Astrocyte (in vitro differentiated cells and primary cell): ENCODE data around the gene SYTL1. TPM values are rescaled to one million over a fixed set of nuclear protein-coding genes. Genes with fewer than 3 reads are reported as not detected.
A peak's percentile ranks its signal among the peaks of the same experiment; 100 is the strongest.

ENCODE experiments used
- DNase-seq: peaks from one replicate; pipeline ENCODE4 v3.0.0-alpha.2; 2010; ENCODE audit warnings: low read depth
- FAIRE-seq: peaks from 2 replicates; lab custom pipeline; 2011; peaks lifted over from hg19 to GRCh38; lab: Jason Lieb, UNC
- H2AFZ ChIP-seq: 2 replicates; pipeline ENCODE4 v1.6.0; 2012; ENCODE audit warnings: low read depth, low read length, inconsistent platforms
- H3K27ac ChIP-seq: 2 replicates; pipeline ENCODE4 v1.5.1; 2011; ENCODE audit warnings: low read depth, low read length, inconsistent platforms
- H3K27me3 ChIP-seq: 2 replicates; pipeline ENCODE4 v1.6.0; 2011; ENCODE audit warnings: low read length, inconsistent platforms; ENCODE audit not compliant: insufficient read depth
- H3K36me3 ChIP-seq: 2 replicates; pipeline ENCODE4 v1.5.1; 2011; ENCODE audit warnings: low read length, inconsistent platforms; ENCODE audit not compliant: insufficient read depth
- H3K4me1 ChIP-seq: 2 replicates; pipeline ENCODE4 v1.5.1; 2011; ENCODE audit warnings: low read length, inconsistent platforms; ENCODE audit not compliant: insufficient read depth
- H3K4me2 ChIP-seq: 2 replicates; pipeline ENCODE4 v1.6.0; 2012; ENCODE audit warnings: low read length, inconsistent platforms
- H3K4me3 ChIP-seq: 2 replicates; pipeline ENCODE4 v1.5.1; 2011; ENCODE audit warnings: low read depth, mild to moderate bottlenecking, low read length, inconsistent platforms; ENCODE audit not compliant: insufficient read depth
- H3K79me2 ChIP-seq: 2 replicates; pipeline ENCODE4 v1.6.0; 2012; ENCODE audit warnings: mild to moderate bottlenecking, low read length, inconsistent platforms; ENCODE audit not compliant: insufficient read depth
- H3K9ac ChIP-seq: 2 replicates; pipeline ENCODE4 v1.6.0; 2012; ENCODE audit warnings: mild to moderate bottlenecking, low read length, inconsistent platforms
- H3K9me3 ChIP-seq: 2 replicates; pipeline ENCODE4 v1.5.1; 2012; ENCODE audit warnings: low read depth, mild to moderate bottlenecking, low read length, inconsistent platforms; ENCODE audit not compliant: insufficient read depth
- H4K20me1 ChIP-seq: 2 replicates; pipeline ENCODE4 v1.6.0; 2012; ENCODE audit warnings: low read length, inconsistent platforms; ENCODE audit not compliant: insufficient read depth
- H3K27ac Mint-ChIP-seq: one replicate; pipeline ENCODE4 v1.8.0; 2021; ENCODE audit warnings: mild to moderate bottlenecking, mixed read lengths; ENCODE audit not compliant: unreplicated experiment
- H3K27me3 Mint-ChIP-seq: one replicate; pipeline ENCODE4 v1.8.0; 2021; ENCODE audit warnings: low read depth, mixed read lengths; ENCODE audit not compliant: unreplicated experiment
- H3K36me3 Mint-ChIP-seq: one replicate; pipeline ENCODE4 v1.8.0; 2021; ENCODE audit warnings: low read depth, mixed read lengths; ENCODE audit not compliant: unreplicated experiment
- H3K4me1 Mint-ChIP-seq: one replicate; pipeline ENCODE4 v1.8.0; 2021; ENCODE audit warnings: low read depth, mixed read lengths; ENCODE audit not compliant: unreplicated experiment
- H3K4me3 Mint-ChIP-seq: one replicate; pipeline ENCODE4 v1.8.0; 2021; ENCODE audit warnings: mild to moderate bottlenecking, moderate library complexity, mixed read lengths; ENCODE audit not compliant: unreplicated experiment
- H3K9me3 Mint-ChIP-seq: one replicate; pipeline ENCODE4 v1.8.0; 2021; ENCODE audit warnings: mild to moderate bottlenecking, mixed read lengths; ENCODE audit not compliant: unreplicated experiment
- CTCF ChIP-seq: IDR thresholded peaks from 2 replicates; pipeline ENCODE4 v1.5.1; 2011; ENCODE audit warnings: low read depth, mild to moderate bottlenecking, inconsistent platforms, low read length, moderate library complexity; ENCODE audit not compliant: insufficient read depth
- EZH2 ChIP-seq: IDR thresholded peaks from 2 replicates; pipeline ENCODE4 v1.6.1; 2012; ENCODE audit warnings: mild to moderate bottlenecking, low read length, inconsistent platforms; ENCODE audit not compliant: insufficient read depth
- total RNA-seq: library from RNA; stranded (reverse); gene quantifications from 2 replicates; pipeline ENCODE4 v1.2.1, GENCODE V29; 2021

The SYTL1 gene
- total RNA-seq, 1 donor from 2014 or later = 10.7 TPM

GRCh38 chr1:27357281-27358037 lies 15.6 kb downstream of the SYTL1 start:
- Mint-ChIP-seq H3K4me1 (no peaks in the 10 kb centered on the region), H3K27ac (no peak overlapping the region), H3K36me3 (peaks cover 31% of the 10 kb centered on the region), H3K9me3 (no peaks in the 10 kb centered on the region), H3K4me3 (no peak overlapping the region), H3K27me3 (peaks cover 33% of the 10 kb centered on the region)
- Histone ChIP-seq H3K9ac (no peak overlapping the region), H3K36me3 (peaks cover 3% of the 10 kb centered on the region), H3K27me3 (no peaks in the 10 kb centered on the region), H4K20me1 (no peaks in the 10 kb centered on the region), H3K27ac (no peak overlapping the region), H3K4me1 (no peaks in the 10 kb centered on the region), H2AFZ (peak overlapping the region; percentile 16), H3K9me3 (no peaks in the 10 kb centered on the region), H3K4me3 (no peak overlapping the region), H3K79me2 (no peaks in the 10 kb centered on the region), H3K4me2 (peak overlapping the region; percentile 67)
- FAIRE-seq = no peak
- no peak for DNase-seq
- TF ChIP-seq EZH2 (no peak), CTCF (peak; percentile 72)

- H3K36me3 ChIP-seq = peaks cover 3% of the 10 kb centered on the region
- FAIRE-seq = no peak
- Mint-ChIP-seq H3K36me3 (peaks cover 32% of the 10 kb centered on the region), H3K9me3 (no peaks in the 10 kb centered on the region), H3K27me3 (peaks cover 33% of the 10 kb centered on the region), H3K4me1 (no peaks in the 10 kb centered on the region), H3K4me3 (no peak overlapping the region), H3K27ac (no peak overlapping the region)
- no peak overlapping the region for H3K4me2 ChIP-seq
- H2AFZ ChIP-seq = no peak overlapping the region
- H4K20me1 ChIP-seq = no peaks in the 10 kb centered on the region
- H3K9me3 ChIP-seq = no peaks in the 10 kb centered on the region
- H3K9ac ChIP-seq = no peak overlapping the region
- no peaks in the 10 kb centered on the region for H3K79me2 ChIP-seq
- no peak overlapping the region for H3K27ac ChIP-seq
- no peak overlapping the region for H3K4me3 ChIP-seq
- no peaks in the 10 kb centered on the region for H3K27me3 ChIP-seq
- no peaks in the 10 kb centered on the region for H3K4me1 ChIP-seq
- no peak for DNase-seq
- TF ChIP-seq EZH2 (no peak), CTCF (no peak)
Observed at GRCh38 chr1:27358038-27358927, 16.5 kb downstream of the SYTL1 start.
